Gastrocnemius medialis (tissue), 4 donors: ENCODE results near the gene RWDD3.

ENCODE experiments used
- POLR2A ChIP-seq, 2 donors: fragments of 450-650 bp; IDR thresholded peaks; one replicate each; pipeline ENCODE4 v1.6.1; 2017; ENCODE audit warnings: antibody characterized with exemption in 2 of 2, mild to moderate bottlenecking in 2 of 2, moderate library complexity in 2 of 2
- TF ChIP-seq, protein P1 (sequence below), 5 experiments: fragments of 450-650 bp in 3 of 5; fragments of 200-600 bp in 2 of 5; sonication (generic) in 2 of 5; IDR thresholded peaks in 4 of 5; conservative IDR thresholded peaks in 1 of 5; 1 replicate in 4 of 5; 2 replicates in 1 of 5; pipeline ENCODE4 v1.5.1; 2016 to 2019; ENCODE audit warnings: antibody characterized with exemption in 5 of 5, mild to moderate bottlenecking in 3 of 5, moderate library complexity in 3 of 5

DNA sequence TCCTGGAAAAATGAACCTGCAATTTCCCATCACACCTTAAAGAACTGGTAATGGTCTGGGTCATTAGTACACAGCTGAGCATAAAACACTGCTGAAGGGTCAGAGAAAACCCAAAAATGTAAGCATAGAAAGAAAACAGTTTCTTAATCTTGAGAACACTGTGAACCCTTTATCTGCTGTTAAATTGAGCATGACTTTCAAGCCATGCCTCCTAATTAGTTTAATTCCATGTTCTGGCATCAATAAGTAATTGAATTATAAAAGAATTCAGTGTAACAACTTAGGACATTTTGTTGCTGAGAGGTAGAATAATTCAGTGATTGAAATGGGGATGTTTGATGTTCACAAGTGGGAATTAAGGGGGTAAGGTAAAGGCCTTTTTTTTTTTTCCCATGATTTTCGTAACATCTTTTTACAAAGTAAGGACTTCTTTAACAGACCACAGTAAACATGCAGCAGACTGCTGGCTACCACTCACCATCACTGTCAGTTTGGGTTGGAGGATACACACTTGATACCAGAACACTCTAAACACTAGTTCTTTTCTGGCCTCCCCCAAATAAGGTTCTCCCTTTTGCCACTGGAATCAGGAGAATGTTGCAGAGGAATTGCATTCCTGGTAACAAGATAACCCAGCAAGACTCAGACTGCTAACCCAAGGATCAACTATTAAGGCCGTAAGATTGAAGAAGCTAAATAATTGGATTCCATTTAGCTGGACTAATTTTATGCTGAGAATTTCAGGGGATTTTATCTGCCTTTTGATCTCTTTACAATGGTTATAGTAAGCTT, 3.0 kb downstream of the RWDD3 start:
- TF ChIP-seq, protein P1, sequence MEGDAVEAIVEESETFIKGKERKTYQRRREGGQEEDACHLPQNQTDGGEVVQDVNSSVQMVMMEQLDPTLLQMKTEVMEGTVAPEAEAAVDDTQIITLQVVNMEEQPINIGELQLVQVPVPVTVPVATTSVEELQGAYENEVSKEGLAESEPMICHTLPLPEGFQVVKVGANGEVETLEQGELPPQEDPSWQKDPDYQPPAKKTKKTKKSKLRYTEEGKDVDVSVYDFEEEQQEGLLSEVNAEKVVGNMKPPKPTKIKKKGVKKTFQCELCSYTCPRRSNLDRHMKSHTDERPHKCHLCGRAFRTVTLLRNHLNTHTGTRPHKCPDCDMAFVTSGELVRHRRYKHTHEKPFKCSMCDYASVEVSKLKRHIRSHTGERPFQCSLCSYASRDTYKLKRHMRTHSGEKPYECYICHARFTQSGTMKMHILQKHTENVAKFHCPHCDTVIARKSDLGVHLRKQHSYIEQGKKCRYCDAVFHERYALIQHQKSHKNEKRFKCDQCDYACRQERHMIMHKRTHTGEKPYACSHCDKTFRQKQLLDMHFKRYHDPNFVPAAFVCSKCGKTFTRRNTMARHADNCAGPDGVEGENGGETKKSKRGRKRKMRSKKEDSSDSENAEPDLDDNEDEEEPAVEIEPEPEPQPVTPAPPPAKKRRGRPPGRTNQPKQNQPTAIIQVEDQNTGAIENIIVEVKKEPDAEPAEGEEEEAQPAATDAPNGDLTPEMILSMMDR (IDR thresholded peaks at IDR 0.05 in 4 of 5, conservative IDR thresholded peaks at IDR 0.05 in 1 of 5): no peak
- no peak for TF ChIP-seq POLR2A (IDR thresholded peaks at IDR 0.05)
